ENCODE results near the gene HIBCH.

DNA sequence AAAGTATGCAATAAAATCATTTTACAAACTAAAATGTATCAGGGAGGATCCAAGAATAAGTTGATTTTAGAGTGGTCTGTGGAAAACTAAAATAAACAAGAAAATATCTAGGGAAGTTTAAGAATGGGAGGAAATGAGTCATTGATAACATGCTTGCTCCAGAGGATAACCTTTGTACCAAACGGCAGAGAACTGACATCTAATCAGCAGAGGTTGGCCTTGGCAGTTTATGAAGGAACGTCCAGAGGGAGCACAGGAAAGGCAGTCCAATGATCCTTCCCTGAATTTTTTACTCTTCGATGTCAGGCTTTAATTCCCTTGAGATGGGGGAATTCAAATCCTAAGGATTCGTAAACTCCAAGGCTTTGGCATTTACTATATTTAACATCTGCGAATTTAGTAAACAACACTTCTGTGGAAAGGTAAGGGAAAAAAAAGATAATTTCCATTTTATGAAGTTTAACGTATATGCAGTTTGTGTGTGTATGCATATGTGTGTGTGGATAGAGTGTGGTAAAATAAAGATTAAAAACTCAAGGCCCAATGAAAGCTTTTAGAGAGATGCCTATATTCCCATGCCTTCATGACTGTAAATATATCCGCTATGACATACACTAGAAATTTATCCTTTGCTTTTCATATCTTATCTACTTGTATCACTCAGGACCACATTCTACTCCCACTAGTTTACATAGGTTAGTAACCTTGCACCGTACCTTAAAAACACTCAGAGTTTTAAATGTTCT, 15.0 kb upstream of the HIBCH start:
- TF ChIP-seq POLR2A (IDR thresholded peaks at IDR 0.05; ENCODE audit: low read depth, low read length) (no peak), POLR2AphosphoS5 (IDR thresholded peaks at IDR 0.05; ENCODE audit: low read depth, low read length) (no peak), TAF1 (IDR thresholded peaks at IDR 0.05; ENCODE audit: low read depth, low read length) (no peak), SPI1 (IDR thresholded peaks at IDR 0.05; ENCODE audit: low read depth, low read length) (no peak), POU2F2 (IDR thresholded peaks at IDR 0.05; ENCODE audit: low read depth, low read length) (no peak)

All from GM12891 (cell line).